SK-N-MC (cell line): Measurements from ENCODE around the gene FZD2.

ENCODE experiments used
- EZH2 ChIP-seq: fragments of 200-600 bp; sonication (generic); IDR thresholded peaks from one replicate; pipeline ENCODE4 v1.6.1; 2017; ENCODE audit warnings: antibody characterized with exemption
- FOXP2 ChIP-seq: optimal IDR thresholded peaks from 2 replicates; pipeline ENCODE3; 2011; ENCODE audit warnings: mild to moderate bottlenecking, moderate library complexity; ENCODE audit not compliant: insufficient read depth; ENCODE audit errors: extremely low read length, control extremely low read depth
- POLR2AphosphoS5 ChIP-seq: IDR thresholded peaks from 2 replicates; pipeline ENCODE4 v1.6.1; 2012; ENCODE audit warnings: mild to moderate bottlenecking, low read depth, low read length, borderline replicate concordance

DNA sequence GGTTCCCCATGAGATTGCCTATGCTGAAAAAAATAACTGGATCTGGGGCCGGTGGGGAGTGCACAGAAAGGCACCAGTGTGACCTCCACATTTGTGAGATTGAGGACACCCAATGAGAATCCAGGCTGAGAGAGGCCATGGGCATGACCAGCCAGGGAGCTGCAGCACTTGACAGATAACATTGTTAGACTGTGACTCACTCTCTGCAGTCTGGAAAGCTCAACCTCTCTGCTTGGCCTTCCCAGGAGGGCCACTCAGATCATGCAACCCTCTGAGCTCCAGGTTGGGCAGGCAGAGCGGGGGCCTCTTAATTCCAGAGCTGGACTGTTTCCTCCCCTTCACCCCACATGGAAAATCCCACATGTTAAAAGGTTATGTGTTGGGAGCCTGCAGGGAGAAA is 30.1 kb downstream of the FZD2 start:
- TF ChIP-seq POLR2AphosphoS5 (no peak), EZH2 (no peak), FOXP2 (no peak)
